Hepatic stellate cell (primary cell): ENCODE results near the gene PTPRN2.
"Not testable (repeated sequence)": the region's sequence is repeated elsewhere in the genome, so short reads cannot be mapped to it uniquely, and the experiment has no call there.

Source experiments
- DNase-seq: peaks from one replicate; pipeline ENCODE4 v3.0.0; 2011; ENCODE audit warnings: low spot score

PTPRN2 gene

DNA sequence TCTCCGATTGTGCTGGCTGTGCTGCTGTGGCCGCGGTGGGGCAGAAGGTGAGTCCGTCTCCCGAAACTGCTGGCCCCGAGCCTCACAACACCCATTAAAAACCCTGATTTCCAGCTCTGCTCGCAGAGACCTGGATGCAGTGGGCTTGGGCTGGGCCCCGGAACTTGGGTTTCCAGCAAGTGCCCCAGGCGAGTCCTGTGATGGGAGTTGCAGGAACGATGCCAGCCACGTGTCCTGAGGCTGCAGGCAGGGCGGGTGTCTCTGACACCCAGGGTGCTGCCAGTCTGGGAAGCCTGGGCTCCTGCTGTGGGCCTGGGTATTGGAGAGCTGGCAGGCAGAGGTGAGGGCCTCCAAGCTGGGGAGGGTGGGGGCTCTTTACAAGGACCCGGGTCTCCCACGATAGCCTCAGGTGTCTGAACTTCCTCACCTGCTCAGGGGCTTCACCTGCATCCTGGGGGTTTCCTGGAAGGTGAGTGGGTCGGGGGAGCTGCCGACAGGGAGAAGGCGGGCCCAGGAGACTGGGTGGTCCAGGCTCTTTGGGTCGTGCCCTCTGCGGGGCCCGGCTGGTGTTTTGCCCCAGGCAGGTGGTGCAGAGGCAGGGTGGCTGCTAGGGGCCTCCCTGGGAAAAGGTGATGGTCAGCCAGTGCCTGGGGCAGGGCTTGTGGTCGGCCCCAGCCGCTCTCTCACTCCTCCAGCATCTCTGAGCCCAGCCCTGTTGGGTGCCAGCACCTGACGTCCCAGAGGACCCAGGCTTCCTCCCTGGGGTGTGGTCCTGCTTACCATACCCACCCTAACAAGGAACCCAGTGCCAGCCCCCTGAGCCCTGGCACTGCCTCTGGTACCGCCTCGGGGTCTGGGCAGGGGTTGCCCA lies 1070.5 kb downstream of the PTPRN2 start:
- DNase-seq, result no peak

DNA sequence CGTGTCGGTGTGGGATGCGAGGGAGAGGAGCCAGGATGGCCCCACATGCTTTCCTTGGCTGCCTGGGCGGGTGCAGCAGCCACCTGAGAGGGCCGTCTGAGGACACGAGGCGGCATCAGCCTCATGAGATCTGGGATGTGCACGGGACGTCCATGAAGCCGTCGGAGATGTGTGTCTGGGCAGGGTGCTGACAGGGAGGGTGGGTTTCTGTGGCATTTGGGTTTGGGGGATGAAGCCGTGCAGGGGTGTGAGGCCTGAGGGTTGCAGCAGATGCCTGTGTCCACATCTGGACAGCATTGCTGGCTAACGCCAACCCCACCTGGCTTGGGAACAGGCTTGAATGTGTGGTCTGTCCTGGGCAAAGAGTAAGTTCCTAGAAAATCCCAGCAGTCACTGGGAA lies 1071.3 kb downstream of the PTPRN2 start:
- no peak for DNase-seq

- no peak for DNase-seq
These were observed 1072.1 kb downstream of the PTPRN2 start for GRCh38 chr7:157515342-157516041.

GRCh38 chr7:157514746-157515145 lies 1072.9 kb downstream of the PTPRN2 start:
- no peak for DNase-seq

GRCh38 chr7:157514306-157514705 lies 1073.3 kb downstream of the PTPRN2 start:
- DNase-seq, result no peak

DNA sequence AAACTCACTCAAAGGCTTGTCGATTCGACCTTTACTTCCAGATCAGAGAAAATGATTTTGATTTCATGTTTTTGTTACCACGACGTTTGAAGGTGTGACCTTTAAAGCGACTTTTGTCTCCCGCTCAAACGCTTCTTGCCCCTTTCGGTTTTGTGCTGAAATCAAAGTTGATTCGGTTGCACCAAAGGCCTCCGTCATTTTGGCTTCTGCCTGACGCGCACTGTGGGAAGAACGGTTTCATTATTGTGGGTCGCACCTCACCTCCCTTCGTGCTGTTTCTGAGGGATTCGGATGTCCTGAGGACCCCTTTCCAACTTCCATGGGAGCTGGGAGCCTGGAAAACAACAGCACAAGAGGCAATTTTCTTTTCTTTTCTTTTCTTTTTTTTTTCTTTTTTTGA lies 1073.9 kb downstream of the PTPRN2 start:
- no peak for DNase-seq

DNA sequence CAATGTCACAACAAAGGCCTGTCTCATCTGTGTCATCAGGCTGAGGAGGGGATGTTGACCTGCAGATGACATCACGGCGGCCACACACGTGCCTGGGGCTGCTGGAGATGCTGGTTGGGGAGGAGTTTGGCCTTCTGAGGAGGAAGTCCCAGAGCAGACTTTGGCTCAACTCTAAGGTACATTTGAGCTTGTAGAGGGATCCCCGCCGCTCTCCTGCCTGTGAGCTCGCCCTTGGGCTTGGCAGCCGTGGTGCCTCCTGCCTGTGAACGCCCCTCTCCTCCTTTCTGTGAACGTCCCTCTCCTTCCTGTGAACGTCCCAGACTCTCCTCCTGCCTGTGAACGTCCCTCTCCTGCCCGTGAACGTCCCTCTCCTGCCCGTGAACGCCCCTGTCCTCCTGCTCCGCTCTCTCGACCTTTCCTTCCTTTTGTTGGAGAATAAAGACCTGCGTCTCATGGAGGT lies 1074.4 kb downstream of the PTPRN2 start:
- DNase-seq, result no peak

GRCh38 chr7:157509226-157509625 lies 1078.4 kb downstream of the PTPRN2 start:
- no peak for DNase-seq

DNA sequence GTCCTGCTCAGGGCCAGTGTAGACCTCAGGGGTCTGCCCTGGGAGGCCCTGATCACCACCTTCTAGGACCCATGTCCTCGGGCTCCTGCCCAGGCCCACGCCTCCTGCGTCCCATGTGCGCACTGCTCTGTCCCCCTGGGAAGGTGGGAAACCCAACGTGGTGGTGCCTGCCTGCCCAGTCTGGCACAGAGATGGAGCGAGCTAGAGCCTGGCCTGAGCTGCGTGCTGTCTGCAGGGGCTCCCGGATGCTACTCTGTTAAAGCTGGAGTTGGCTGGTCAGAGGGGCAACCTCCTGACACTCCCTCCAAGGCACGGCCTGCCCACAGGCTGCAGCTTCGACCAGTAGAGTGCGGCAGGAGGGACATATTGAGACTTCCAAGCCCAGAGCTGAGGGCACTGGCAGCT lies 1079.1 kb downstream of the PTPRN2 start:
- DNase-seq, result no peak

GRCh38 chr7:157507987-157508386 lies 1079.6 kb downstream of the PTPRN2 start:
- no peak for DNase-seq

DNA sequence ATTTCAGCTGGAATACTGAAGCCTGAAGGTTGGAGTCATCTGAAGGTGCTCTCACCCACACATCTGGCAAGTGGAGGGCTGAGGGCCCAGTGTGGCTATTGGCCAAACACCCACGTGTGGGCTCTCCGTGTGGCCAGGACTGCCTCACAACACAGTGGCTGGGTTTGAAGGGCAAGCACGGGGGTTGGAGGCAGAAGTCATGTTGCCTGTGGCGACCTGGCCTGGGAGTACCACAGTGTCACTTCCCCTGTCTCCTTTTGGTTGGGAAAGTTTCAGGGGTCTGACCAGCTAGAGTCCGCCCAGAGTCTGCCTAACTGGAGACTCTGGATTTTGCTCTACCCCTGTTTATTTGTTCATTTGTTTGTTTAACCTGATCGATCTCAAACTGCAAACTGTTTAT lies 1081.4 kb downstream of the PTPRN2 start:
- DNase-seq, result no peak

DNA sequence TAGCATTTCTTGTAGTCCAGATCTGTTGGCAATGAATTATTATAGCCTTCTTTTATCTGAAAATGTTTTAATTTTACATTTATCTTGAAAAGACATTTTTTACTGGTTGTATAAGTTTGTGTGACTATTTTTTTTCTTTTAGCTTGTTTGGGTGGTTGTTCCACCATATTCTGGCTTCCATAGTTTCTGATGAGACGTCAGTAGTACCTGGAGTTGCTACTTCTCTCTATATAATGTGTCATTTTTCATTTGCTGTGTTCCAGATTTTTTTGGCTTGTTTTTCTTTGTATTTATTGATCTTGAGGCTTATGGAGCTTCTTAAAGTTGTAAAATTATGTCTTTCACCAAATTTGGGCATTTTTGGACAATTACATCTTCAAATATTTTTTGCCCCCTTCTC lies 1082.0 kb downstream of the PTPRN2 start:
- no peak for DNase-seq

DNA sequence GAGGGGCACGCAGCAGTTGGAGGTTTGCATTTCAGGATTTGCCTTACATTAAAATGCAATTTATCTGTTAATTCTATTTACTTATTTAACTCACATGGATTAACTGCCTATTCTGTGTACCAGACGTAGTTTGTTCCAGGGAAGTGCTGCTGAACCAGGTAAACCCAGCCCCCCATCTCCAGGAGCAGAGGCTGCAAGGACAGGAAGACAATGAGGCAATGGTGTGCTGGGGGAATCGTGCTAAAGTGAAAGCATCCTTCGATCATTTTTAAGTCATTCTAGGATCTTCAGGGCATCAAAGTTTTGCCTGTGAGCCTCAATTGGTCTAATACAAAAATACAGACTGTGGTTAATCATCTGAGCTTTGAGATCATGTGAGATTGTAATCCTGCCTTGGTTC lies 1084.4 kb downstream of the PTPRN2 start:
- DNase-seq, result no peak

- DNase-seq, result no peak
These were observed 1084.9 kb downstream of the PTPRN2 start for GRCh38 chr7:157502701-157503111.

DNA sequence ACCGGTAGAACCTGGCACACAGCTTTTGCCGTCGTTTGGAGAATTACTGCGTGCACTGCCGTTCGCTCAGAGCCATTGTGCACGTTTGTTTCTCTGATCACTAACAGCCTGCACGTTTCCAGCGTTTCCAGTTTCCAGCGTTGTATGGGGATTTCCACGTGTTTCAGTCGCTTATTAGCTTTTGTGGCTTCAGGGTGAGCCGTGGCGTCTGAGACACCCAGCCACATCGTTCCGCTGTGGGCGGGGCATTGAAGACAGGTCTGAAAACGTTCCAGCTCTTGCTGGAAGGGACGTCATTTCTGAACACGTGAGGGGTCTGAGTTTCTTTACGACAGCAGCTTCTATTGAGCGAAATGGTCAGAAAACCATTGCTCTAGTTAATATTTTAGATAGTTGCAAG lies 1086.0 kb downstream of the PTPRN2 start:
- no peak for DNase-seq

DNA sequence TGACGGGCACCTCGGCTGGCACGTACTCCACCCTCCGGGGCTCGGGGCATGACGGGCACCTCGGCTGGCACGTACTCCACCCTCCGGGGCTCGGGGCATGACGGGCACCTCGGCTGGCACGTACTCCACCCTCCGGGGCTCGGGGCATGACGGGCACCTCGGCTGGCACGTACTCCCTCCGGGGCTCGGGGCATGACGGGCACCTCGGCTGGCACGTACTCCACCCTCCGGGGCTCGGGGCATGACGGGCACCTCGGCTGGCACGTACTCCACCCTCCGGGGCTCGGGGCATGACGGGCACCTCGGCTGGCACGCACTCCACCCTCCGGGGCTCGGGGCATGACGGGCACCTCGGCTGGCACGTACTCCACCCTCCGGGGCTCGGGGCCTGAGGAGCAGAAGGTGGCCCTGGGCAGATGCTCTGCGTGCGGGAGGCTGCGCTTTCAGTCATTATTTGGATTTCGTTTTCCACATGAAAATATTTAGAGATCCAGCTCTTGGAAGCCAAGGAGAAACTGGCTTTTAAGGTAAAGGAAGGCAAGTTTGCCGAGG lies 1086.6 kb downstream of the PTPRN2 start:
- not testable (repeated sequence) for DNase-seq

DNA sequence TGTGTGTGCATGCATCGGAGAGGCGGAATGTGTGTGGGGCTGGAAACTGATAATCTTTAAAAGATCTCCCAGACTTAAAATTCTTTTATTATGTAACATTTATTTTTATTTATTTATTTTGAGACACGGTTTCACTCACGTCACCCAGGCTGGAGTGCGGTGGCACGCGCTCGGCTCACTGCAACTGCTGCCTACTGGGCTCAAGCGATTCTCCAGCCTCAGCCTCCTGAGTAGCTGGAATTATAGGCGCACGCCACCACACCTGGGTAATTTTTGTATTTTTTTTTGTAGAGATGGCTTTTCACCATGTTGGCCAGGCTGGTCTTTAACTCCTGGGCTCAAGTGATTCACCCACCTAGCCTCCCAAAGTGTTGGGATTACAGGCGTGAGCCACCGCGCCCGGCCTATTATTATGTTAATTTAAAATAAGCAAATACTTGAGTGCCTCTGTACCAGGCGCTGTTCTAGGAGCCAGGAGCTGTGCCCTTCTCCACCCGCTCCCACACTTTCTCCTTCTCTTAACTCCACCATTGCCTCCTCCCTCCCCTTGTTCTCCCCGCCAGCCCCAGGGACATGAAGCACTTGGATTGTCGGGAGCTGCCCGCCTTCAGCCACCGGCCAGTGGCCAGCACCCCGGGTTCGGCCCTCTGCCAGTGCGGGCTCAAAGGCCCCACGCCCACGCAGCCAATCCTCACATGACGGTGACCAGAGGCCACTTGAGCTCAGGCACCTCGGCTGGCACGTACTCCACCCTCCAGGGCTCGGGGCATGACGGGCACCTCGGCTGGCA lies 1087.3 kb downstream of the PTPRN2 start:
- no peak for DNase-seq

DNA sequence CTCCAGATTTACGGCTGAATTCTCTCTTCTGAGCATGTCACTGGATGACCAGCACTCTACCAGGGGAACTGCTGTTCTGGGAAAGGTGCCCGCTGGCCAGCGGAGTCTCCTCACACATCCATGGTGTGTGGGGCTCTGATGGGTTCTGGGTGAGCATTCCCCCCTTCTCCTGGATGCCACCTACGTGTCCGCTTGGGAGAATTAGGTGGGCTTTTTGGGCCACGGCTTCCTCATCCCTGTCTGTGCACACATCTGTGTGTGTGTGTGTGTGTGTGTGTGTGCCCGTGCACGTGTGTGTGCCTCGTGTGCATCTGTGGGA lies 1087.8 kb downstream of the PTPRN2 start:
- DNase-seq, result no peak

GRCh38 chr7:157499121-157499834 lies 1088.3 kb downstream of the PTPRN2 start:
- no peak for DNase-seq

GRCh38 chr7:157498657-157499056 lies 1089.0 kb downstream of the PTPRN2 start:
- DNase-seq, result no peak

GRCh38 chr7:157497744-157498651 lies 1089.6 kb downstream of the PTPRN2 start:
- DNase-seq, result no peak
